Nephron (organoid): ENCODE results near the gene PERCC1.

ENCODE experiments used
- H3K27ac Mint-ChIP-seq, 3 experiments: 2 replicates each; pipeline ENCODE4 v1.8.0; 2020; ENCODE audit warnings: mixed read lengths in 3 of 3, mild to moderate bottlenecking in 2 of 3, moderate library complexity in 1 of 3
- H3K27me3 Mint-ChIP-seq: 2 replicates; pipeline ENCODE4 v1.8.0; 2021; ENCODE audit warnings: low read depth, mild to moderate bottlenecking, moderate library complexity, mixed read lengths
- H3K36me3 Mint-ChIP-seq: 2 replicates; pipeline ENCODE4 v1.8.0; 2020; ENCODE audit warnings: low read depth, mixed read lengths
- H3K4me1 Mint-ChIP-seq: 2 replicates; pipeline ENCODE4 v1.8.0; 2020; ENCODE audit warnings: mixed read lengths
- H3K4me3 Mint-ChIP-seq, 3 experiments: 2 replicates each; pipeline ENCODE4 v1.8.0; 2020; ENCODE audit warnings: mild to moderate bottlenecking in 3 of 3, mixed read lengths in 3 of 3, moderate library complexity in 2 of 3
- H3K9me3 Mint-ChIP-seq: 2 replicates; pipeline ENCODE4 v1.8.0; 2020; ENCODE audit warnings: mixed read lengths
- TF ChIP-seq, protein P1 (sequence below), 3 experiments: fragments of 200-600 bp; sonication (generic); IDR thresholded peaks; one replicate each; pipeline ENCODE4 v1.5.0; 2021; ENCODE audit warnings: antibody characterized with exemption in 3 of 3; ENCODE audit not compliant: unreplicated experiment in 3 of 3

The PERCC1 gene

DNA sequence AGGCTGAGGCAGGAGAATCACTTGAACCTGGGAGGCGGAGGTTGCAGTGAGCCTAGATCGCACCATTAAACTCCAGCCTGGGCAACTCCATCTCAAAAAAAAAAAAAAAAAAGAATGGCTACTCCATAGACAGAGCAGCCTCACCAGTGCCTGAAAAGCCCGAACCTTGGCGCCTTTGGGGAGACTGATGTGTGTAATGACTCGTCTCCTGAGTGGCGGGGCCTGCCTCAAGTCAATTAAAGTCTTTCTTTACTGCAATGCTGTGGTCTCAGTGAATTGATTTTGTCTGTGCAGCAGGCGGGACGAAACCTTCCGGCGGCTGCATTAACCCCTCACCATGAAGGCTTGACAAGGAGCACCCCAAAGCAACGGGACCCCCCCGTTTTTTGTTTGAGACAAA is 6.8 kb upstream of the PERCC1 start:
- Mint-ChIP-seq H3K4me3 (peak overlapping the region in 1 of 3 experiments; percentile 60), H3K27ac (peak overlapping the region; percentile 47 to 53 (median 49)), H3K36me3 (peaks cover 3% of the 10 kb centered on the region), H3K4me1 (peaks cover 9% of the 10 kb centered on the region), H3K9me3 (no peaks in the 10 kb centered on the region), H3K27me3 (no peaks in the 10 kb centered on the region)
- TF ChIP-seq, protein P1, sequence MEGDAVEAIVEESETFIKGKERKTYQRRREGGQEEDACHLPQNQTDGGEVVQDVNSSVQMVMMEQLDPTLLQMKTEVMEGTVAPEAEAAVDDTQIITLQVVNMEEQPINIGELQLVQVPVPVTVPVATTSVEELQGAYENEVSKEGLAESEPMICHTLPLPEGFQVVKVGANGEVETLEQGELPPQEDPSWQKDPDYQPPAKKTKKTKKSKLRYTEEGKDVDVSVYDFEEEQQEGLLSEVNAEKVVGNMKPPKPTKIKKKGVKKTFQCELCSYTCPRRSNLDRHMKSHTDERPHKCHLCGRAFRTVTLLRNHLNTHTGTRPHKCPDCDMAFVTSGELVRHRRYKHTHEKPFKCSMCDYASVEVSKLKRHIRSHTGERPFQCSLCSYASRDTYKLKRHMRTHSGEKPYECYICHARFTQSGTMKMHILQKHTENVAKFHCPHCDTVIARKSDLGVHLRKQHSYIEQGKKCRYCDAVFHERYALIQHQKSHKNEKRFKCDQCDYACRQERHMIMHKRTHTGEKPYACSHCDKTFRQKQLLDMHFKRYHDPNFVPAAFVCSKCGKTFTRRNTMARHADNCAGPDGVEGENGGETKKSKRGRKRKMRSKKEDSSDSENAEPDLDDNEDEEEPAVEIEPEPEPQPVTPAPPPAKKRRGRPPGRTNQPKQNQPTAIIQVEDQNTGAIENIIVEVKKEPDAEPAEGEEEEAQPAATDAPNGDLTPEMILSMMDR (IDR thresholded peaks at IDR 0.05; ENCODE audit: unreplicated experiment in 3 of 3), result no peak

DNA sequence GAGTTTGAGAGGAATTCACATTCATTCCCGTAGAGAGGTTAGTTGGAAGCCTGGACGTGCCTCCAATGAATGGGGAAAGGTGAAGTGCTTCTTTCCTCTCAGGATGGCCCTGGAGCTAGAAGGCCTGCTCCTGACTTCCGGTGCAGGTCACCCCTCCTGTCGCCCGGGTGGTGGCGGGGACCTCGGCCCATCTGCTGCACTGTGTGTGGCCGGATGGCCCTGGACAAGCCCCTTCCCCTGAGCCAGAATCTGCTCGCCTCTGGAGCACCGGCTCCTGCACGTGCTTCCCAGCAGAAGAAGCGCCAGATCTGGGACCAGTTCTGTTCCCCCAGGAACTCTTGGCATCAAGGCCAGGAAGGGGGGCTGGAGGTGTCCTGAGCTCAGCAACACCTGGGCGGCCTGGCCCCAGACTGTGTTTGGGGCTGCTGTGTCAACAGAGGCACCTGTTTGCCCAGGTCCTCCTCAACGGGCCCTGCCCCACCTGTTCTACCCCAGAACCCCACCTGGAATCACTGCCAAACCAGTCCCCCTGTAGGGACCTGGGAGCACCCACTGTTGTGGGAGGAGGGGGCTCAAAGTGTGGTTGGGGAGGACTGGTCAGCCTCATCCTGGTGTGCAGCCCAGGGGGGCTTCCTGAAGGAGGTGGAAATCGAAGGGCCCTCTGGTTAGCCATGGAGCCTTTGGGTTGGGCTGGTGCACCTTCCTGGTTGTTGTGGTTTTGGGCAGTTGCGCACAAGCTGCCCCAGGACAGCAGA is 5.1 kb upstream of the PERCC1 start:
- H3K27ac Mint-ChIP-seq, result no peak overlapping the region
- peaks cover 5% of the 10 kb centered on the region for H3K4me1 Mint-ChIP-seq
- H3K27me3 Mint-ChIP-seq, result no peaks in the 10 kb centered on the region
- TF ChIP-seq, protein P1 (IDR thresholded peaks at IDR 0.05; ENCODE audit: unreplicated experiment in 3 of 3), result no peak
- no peaks in the 10 kb centered on the region for H3K9me3 Mint-ChIP-seq
- peaks cover 3% of the 10 kb centered on the region for H3K36me3 Mint-ChIP-seq
- H3K4me3 Mint-ChIP-seq, result no peak overlapping the region

DNA sequence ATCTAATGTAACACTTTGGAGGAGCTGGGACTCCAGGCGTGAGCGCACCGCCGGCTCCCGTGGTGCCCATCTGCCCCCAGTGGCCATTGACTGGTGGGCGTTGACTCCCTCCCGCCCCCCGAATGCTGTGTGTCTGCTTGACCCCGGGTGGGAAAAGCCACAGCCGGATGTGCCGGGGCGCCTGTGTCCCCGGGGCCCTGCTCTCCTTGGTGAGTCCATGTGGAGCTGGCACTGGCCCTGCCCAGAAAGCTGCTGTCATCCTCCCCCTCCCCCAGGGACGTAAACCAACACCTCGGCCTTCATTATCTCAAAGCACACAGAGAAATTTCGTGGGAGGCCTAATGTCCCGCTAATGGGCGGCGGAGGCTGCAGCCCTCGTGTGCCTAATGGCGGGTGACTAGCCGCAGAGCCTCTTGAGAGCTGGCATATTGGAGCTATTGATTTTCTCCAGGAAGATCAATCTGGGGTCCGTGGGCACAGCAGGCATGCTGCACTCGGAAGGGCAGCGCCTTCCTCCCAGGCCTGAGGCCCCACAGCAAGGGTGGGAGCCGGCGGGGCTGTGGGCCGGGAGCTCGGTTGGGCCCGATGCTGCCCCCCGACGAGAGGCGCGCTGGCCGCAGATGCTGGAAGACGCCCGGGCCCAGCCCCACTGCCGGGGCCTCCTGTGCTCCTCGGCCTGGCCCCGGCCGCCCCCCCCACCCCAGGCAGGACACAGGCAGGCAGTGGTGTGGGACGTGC is 4.0 kb upstream of the PERCC1 start:
- Mint-ChIP-seq H3K27ac (peak overlapping the region in 2 of 3 experiments; percentile 55 to 56), H3K27me3 (no peaks in the 10 kb centered on the region), H3K36me3 (peaks cover 3% of the 10 kb centered on the region), H3K4me1 (no peaks in the 10 kb centered on the region), H3K9me3 (no peaks in the 10 kb centered on the region), H3K4me3 (peak overlapping the region in 1 of 3 experiments; percentile 43)
- TF ChIP-seq, protein P1 (IDR thresholded peaks at IDR 0.05; ENCODE audit: unreplicated experiment in 3 of 3), result no peak

DNA sequence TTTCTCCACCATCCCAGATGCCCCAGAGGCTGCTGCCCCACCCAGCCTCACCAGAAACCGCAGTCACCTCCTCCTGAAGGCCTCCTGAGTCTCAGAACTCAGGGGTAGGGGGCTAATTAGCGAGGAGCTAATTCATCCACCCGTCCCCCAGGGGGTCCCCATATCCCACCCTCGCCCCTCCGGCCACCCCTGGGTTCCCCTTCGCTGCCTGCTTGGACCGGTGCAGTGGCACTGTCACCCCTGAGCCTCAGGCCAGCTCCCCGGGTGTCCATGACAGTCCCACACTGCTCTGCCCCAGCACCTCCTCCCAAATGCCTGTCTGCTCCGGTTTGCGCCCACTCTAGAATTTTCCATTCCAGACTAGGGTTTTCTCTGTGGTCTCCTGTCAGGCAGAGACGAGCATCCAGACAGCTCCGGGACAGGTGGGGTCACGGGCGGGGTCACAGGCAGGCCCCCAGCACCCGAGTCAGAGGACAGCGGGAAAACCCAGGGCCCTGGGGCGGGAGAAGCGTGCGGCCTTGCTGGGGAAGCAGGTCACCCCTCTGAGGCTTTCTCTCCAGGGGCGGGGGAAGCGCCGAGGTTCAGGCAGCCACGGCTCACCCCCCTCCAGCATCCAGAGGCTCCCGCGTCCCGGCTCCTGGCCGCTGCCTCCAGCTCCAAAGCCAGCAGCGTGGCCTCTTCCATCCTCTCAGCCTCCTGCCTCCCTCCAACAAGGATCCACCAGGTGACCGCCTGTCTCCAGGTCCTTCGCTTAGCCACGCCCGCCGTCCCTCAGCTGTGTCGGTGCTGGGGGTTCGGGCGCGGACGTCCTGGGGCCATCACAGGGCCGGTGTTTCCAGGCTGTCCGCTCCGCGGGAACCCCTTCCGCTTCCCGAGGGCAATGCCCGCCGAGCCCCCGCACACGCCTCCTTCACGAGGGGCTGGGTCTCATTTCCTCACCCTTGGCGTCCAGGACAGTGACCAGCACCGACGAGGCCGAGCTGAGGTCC is 3.1 kb upstream of the PERCC1 start:
- Mint-ChIP-seq H3K36me3 (peaks cover 3% of the 10 kb centered on the region), H3K27ac (no peak overlapping the region), H3K27me3 (no peaks in the 10 kb centered on the region), H3K4me3 (no peak overlapping the region), H3K4me1 (no peaks in the 10 kb centered on the region), H3K9me3 (no peaks in the 10 kb centered on the region)
- TF ChIP-seq, protein P1 (IDR thresholded peaks at IDR 0.05; ENCODE audit: unreplicated experiment in 3 of 3), result no peak

DNA sequence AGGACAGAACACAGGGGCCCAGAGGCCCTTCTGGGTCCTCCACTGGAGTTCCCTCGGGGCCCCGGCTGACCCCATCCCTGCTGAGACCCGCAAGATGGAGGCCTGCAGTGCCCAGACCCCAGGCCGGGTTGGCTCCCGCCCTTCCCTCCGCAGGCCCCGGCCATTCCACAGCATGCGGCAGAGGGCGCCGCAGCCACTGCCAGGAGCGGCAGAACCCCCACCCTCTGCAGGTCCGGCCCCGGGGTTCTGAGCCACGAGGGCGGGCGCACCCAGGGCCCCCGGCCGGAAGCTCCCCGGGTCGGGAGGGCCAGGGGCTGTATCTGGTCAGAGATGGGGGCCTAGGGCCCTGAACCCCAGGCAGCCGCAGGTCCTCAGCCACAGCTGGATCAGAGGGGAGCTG is 2.4 kb upstream of the PERCC1 start:
- Mint-ChIP-seq H3K4me1 (no peaks in the 10 kb centered on the region), H3K9me3 (no peaks in the 10 kb centered on the region), H3K4me3 (no peak overlapping the region), H3K36me3 (peaks cover 3% of the 10 kb centered on the region), H3K27me3 (no peaks in the 10 kb centered on the region), H3K27ac (no peak overlapping the region)
- TF ChIP-seq, protein P1 (IDR thresholded peaks at IDR 0.05; ENCODE audit: unreplicated experiment in 3 of 3), result peak in 1 of 3 experiments; percentile 8
